Measurements from ENCODE around the gene IYD.

The IYD gene

GRCh38 chr6:150332939-150333584 lies 35.8 kb upstream of the IYD start:
- Histone ChIP-seq H3K27me3 (ENCODE audit: insufficient read depth, low read length) (no peaks in the 10 kb centered on the region), H3K36me3 (ENCODE audit: insufficient read depth, low read length) (no peaks in the 10 kb centered on the region), H3K9me3 (ENCODE audit: insufficient read depth, low read depth, low read length) (no peaks in the 10 kb centered on the region), H3K27ac (ENCODE audit: low read depth, low read length) (no peak overlapping the region), H3K4me1 (ENCODE audit: insufficient read depth, low read length) (peaks cover 6% of the 10 kb centered on the region; the same call in 1 of the 2 replicates), H3K4me3 (ENCODE audit: low read length) (no peak overlapping the region), H3K9ac (ENCODE audit: low read depth, low read length) (no peak overlapping the region)
- WGBS: 95% methylated on average over 21 of the region's 21 CpGs

DNA sequence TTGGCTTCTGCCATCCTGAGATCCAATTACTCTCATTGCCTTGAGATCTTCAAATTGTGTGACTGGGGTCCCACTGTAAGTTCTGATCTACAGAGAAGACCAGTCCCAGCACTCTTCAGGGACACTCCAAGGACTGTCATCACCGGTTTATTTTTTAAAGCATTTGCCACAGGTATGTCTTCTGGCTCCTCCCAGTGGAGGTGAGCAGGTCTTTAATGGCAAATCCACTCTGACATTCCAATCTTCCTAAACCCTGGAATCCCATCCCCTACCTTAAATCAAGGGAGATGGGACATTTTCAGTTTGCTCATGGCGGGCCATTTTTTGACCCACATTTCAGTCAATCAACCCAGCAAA lies 35.2 kb upstream of the IYD start:
- no peaks in the 10 kb centered on the region for H3K9me3 ChIP-seq (ENCODE audit: insufficient read depth, low read depth, low read length)
- peaks cover 6% of the 10 kb centered on the region; the same call in 1 of the 2 replicates for H3K4me1 ChIP-seq (ENCODE audit: insufficient read depth, low read length)
- H3K9ac ChIP-seq (ENCODE audit: low read depth, low read length): no peak overlapping the region
- no peak overlapping the region for H3K4me3 ChIP-seq (ENCODE audit: low read length)
- H3K36me3 ChIP-seq (ENCODE audit: insufficient read depth, low read length): no peaks in the 10 kb centered on the region
- no peaks in the 10 kb centered on the region for H3K27me3 ChIP-seq (ENCODE audit: insufficient read depth, low read length)
- H3K27ac ChIP-seq (ENCODE audit: low read depth, low read length): no peak overlapping the region
- 95% methylated on average over 2 of the region's 2 CpGs for WGBS

- H3K4me1 ChIP-seq (ENCODE audit: insufficient read depth, low read length): peaks cover 6% of the 10 kb centered on the region; the same call in 1 of the 2 replicates
- H3K27ac ChIP-seq (ENCODE audit: low read depth, low read length): no peak overlapping the region
- no peak overlapping the region for H3K9ac ChIP-seq (ENCODE audit: low read depth, low read length)
- H3K27me3 ChIP-seq (ENCODE audit: insufficient read depth, low read length): no peaks in the 10 kb centered on the region
- H3K9me3 ChIP-seq (ENCODE audit: insufficient read depth, low read depth, low read length): no peaks in the 10 kb centered on the region
- 82% methylated on average over 7 of the region's 7 CpGs for WGBS
- no peak overlapping the region for H3K4me3 ChIP-seq (ENCODE audit: low read length)
- no peaks in the 10 kb centered on the region for H3K36me3 ChIP-seq (ENCODE audit: insufficient read depth, low read length)
Observed at GRCh38 chr6:150334790-150335783, 33.7 kb upstream of the IYD start.

- no peak overlapping the region for H3K27ac ChIP-seq (ENCODE audit: low read depth, low read length)
- H3K9me3 ChIP-seq (ENCODE audit: insufficient read depth, low read depth, low read length): no peaks in the 10 kb centered on the region
- peaks cover 6% of the 10 kb centered on the region; the same call in 1 of the 2 replicates for H3K4me1 ChIP-seq (ENCODE audit: insufficient read depth, low read length)
- H3K9ac ChIP-seq (ENCODE audit: low read depth, low read length): no peak overlapping the region
- H3K36me3 ChIP-seq (ENCODE audit: insufficient read depth, low read length): no peaks in the 10 kb centered on the region
- no peak overlapping the region for H3K4me3 ChIP-seq (ENCODE audit: low read length)
- WGBS: 50% methylated on average over 3 of the region's 4 CpGs
- no peaks in the 10 kb centered on the region for H3K27me3 ChIP-seq (ENCODE audit: insufficient read depth, low read length)
Observed at GRCh38 chr6:150336299-150336698, 32.5 kb upstream of the IYD start.

GRCh38 chr6:150336708-150337107 lies 32.1 kb upstream of the IYD start:
- Histone ChIP-seq H3K27ac (ENCODE audit: low read depth, low read length) (no peak overlapping the region), H3K4me1 (ENCODE audit: insufficient read depth, low read length) (peaks cover 6% of the 10 kb centered on the region; the same call in 1 of the 2 replicates), H3K9me3 (ENCODE audit: insufficient read depth, low read depth, low read length) (no peaks in the 10 kb centered on the region), H3K4me3 (ENCODE audit: low read length) (no peak overlapping the region), H3K36me3 (ENCODE audit: insufficient read depth, low read length) (no peaks in the 10 kb centered on the region), H3K9ac (ENCODE audit: low read depth, low read length) (no peak overlapping the region), H3K27me3 (ENCODE audit: insufficient read depth, low read length) (no peaks in the 10 kb centered on the region)
- 93% methylated on average over 2 of the region's 2 CpGs for WGBS

GRCh38 chr6:150342126-150342525 lies 26.7 kb upstream of the IYD start:
- H3K27ac ChIP-seq (ENCODE audit: low read depth, low read length): no peak overlapping the region
- H3K36me3 ChIP-seq (ENCODE audit: insufficient read depth, low read length): no peaks in the 10 kb centered on the region
- H3K27me3 ChIP-seq (ENCODE audit: insufficient read depth, low read length): no peaks in the 10 kb centered on the region
- no peaks in the 10 kb centered on the region for H3K4me1 ChIP-seq (ENCODE audit: insufficient read depth, low read length)
- 95% methylated on average over 2 of the region's 2 CpGs for WGBS
- no peak overlapping the region for H3K4me3 ChIP-seq (ENCODE audit: low read length)
- no peak overlapping the region for H3K9ac ChIP-seq (ENCODE audit: low read depth, low read length)
- no peaks in the 10 kb centered on the region for H3K9me3 ChIP-seq (ENCODE audit: insufficient read depth, low read depth, low read length)

DNA sequence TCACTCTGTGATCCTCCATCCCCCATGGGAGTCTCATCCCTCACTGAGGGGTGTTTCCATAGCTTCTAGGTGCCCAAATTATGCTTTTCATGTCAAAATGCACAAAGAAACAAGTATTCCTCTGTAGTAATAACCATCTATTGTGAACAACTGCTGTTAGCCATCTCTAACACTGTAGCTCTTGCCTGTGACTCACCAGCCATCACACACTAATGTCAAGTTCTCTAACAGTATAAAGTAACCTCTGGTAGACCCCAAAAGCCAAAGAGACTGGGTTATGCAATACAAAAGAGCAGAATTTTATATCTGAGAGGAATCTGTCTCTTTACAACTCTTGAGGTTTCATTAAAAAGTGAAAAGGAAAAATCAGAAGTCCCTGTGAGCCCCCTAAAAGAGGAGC lies 25.4 kb upstream of the IYD start:
- Histone ChIP-seq H3K27me3 (ENCODE audit: insufficient read depth, low read length) (no peaks in the 10 kb centered on the region), H3K4me3 (ENCODE audit: low read length) (no peak overlapping the region), H3K27ac (ENCODE audit: low read depth, low read length) (no peak overlapping the region), H3K9me3 (ENCODE audit: insufficient read depth, low read depth, low read length) (no peaks in the 10 kb centered on the region), H3K9ac (ENCODE audit: low read depth, low read length) (no peak overlapping the region), H3K36me3 (ENCODE audit: insufficient read depth, low read length) (no peaks in the 10 kb centered on the region), H3K4me1 (ENCODE audit: insufficient read depth, low read length) (no peaks in the 10 kb centered on the region)

GRCh38 chr6:150345781-150346180 lies 23.0 kb upstream of the IYD start:
- H3K27ac ChIP-seq (ENCODE audit: low read depth, low read length): no peak overlapping the region
- WGBS: 79% methylated on average over 3 of the region's 3 CpGs

GRCh38 chr6:150346346-150346745 lies 22.5 kb upstream of the IYD start:
- Histone ChIP-seq H3K4me1 (ENCODE audit: insufficient read depth, low read length) (no peaks in the 10 kb centered on the region), H3K4me3 (ENCODE audit: low read length) (no peak overlapping the region), H3K9me3 (ENCODE audit: insufficient read depth, low read depth, low read length) (no peaks in the 10 kb centered on the region), H3K27me3 (ENCODE audit: insufficient read depth, low read length) (no peaks in the 10 kb centered on the region), H3K36me3 (ENCODE audit: insufficient read depth, low read length) (no peaks in the 10 kb centered on the region), H3K9ac (ENCODE audit: low read depth, low read length) (no peak overlapping the region), H3K27ac (ENCODE audit: low read depth, low read length) (no peak overlapping the region)
- WGBS: 93% methylated on average over 2 of the region's 2 CpGs

More at GRCh38 chr6:150345781-150346180, 23.0 kb upstream of the IYD start:
- Histone ChIP-seq H3K27me3 (ENCODE audit: insufficient read depth, low read length) (no peaks in the 10 kb centered on the region), H3K4me1 (ENCODE audit: insufficient read depth, low read length) (no peaks in the 10 kb centered on the region), H3K36me3 (ENCODE audit: insufficient read depth, low read length) (no peaks in the 10 kb centered on the region), H3K9me3 (ENCODE audit: insufficient read depth, low read depth, low read length) (no peaks in the 10 kb centered on the region), H3K9ac (ENCODE audit: low read depth, low read length) (no peak overlapping the region), H3K4me3 (ENCODE audit: low read length) (no peak overlapping the region)

GRCh38 chr6:150347845-150348244 lies 21.0 kb upstream of the IYD start:
- no peaks in the 10 kb centered on the region for H3K27me3 ChIP-seq (ENCODE audit: insufficient read depth, low read length)
- WGBS: 94% methylated on average over 5 of the region's 5 CpGs
- no peak overlapping the region for H3K27ac ChIP-seq (ENCODE audit: low read depth, low read length)
- no peaks in the 10 kb centered on the region for H3K36me3 ChIP-seq (ENCODE audit: insufficient read depth, low read length)
- H3K4me1 ChIP-seq (ENCODE audit: insufficient read depth, low read length): no peaks in the 10 kb centered on the region
- no peak overlapping the region for H3K9ac ChIP-seq (ENCODE audit: low read depth, low read length)
- no peaks in the 10 kb centered on the region for H3K9me3 ChIP-seq (ENCODE audit: insufficient read depth, low read depth, low read length)
- H3K4me3 ChIP-seq (ENCODE audit: low read length): no peak overlapping the region

GRCh38 chr6:150349546-150349945 lies 19.3 kb upstream of the IYD start:
- no peaks in the 10 kb centered on the region for H3K36me3 ChIP-seq (ENCODE audit: insufficient read depth, low read length)
- no peaks in the 10 kb centered on the region for H3K27me3 ChIP-seq (ENCODE audit: insufficient read depth, low read length)
- H3K9me3 ChIP-seq (ENCODE audit: insufficient read depth, low read depth, low read length): no peaks in the 10 kb centered on the region
- no peak overlapping the region for H3K4me3 ChIP-seq (ENCODE audit: low read length)
- H3K27ac ChIP-seq (ENCODE audit: low read depth, low read length): no peak overlapping the region
- WGBS: 78% methylated on average over 4 of the region's 4 CpGs
- H3K4me1 ChIP-seq (ENCODE audit: insufficient read depth, low read length): no peaks in the 10 kb centered on the region
- no peak overlapping the region for H3K9ac ChIP-seq (ENCODE audit: low read depth, low read length)

Measured in HUES64 (cell line).